Measurements from ENCODE around the gene SETX.
A peak's percentile ranks its signal among the peaks of the same experiment; 100 is the strongest.

SETX gene

GRCh38 chr9:132309056-132309455 is 45.7 kb downstream of the SETX start:
- H3K27me3 ChIP-seq (replicated peaks) = no peaks in the 10 kb centered on the region
- H3K27ac ChIP-seq = no peak overlapping the region
- in situ Hi-C loops (cut with HindIII; ENCODE audit: low pct_ligation_motif_present, low sequenced_read_pairs) = no loop called here
- H3K36me3 ChIP-seq (replicated peaks) = peaks cover 38% of the 10 kb centered on the region
- no peak for TF ChIP-seq CTCF (IDR thresholded peaks at IDR 0.05; ENCODE audit: low read depth, low read length, missing control alignments)
- no peak overlapping the region for H3K4me3 ChIP-seq (ENCODE audit: low read depth, low read length)
- no peak for DNase-seq

GRCh38 chr9:132301521-132301920 is 53.3 kb downstream of the SETX start:
- Histone ChIP-seq H3K4me3 (ENCODE audit: low read depth, low read length) (no peak overlapping the region), H3K27ac (no peak overlapping the region), H3K27me3 (replicated peaks) (no peaks in the 10 kb centered on the region), H3K36me3 (replicated peaks) (peaks cover 60% of the 10 kb centered on the region)
- no peak for TF ChIP-seq CTCF (IDR thresholded peaks at IDR 0.05; ENCODE audit: low read depth, low read length, missing control alignments)
- in situ Hi-C loops (cut with HindIII; ENCODE audit: low pct_ligation_motif_present, low sequenced_read_pairs) = no loop called here
- DNase-seq = no peak

GRCh38 chr9:132299221-132299620 is 55.6 kb downstream of the SETX start:
- no peak for TF ChIP-seq CTCF (IDR thresholded peaks at IDR 0.05; ENCODE audit: low read depth, low read length, missing control alignments)
- in situ Hi-C loops (cut with HindIII; ENCODE audit: low pct_ligation_motif_present, low sequenced_read_pairs) = no loop called here
- H3K36me3 ChIP-seq (replicated peaks) = peaks cover 62% of the 10 kb centered on the region
- no peak overlapping the region for H3K4me3 ChIP-seq (ENCODE audit: low read depth, low read length)
- no peaks in the 10 kb centered on the region for H3K27me3 ChIP-seq (replicated peaks)
- no peak overlapping the region for H3K27ac ChIP-seq
- no peak for DNase-seq

- Histone ChIP-seq H3K36me3 (replicated peaks) (peaks cover 52% of the 10 kb centered on the region), H3K27me3 (replicated peaks) (no peaks in the 10 kb centered on the region), H3K4me3 (ENCODE audit: low read depth, low read length) (no peak overlapping the region), H3K27ac (no peak overlapping the region)
- in situ Hi-C loops (cut with HindIII; ENCODE audit: low pct_ligation_motif_present, low sequenced_read_pairs) = no loop called here
- no peak for TF ChIP-seq CTCF (IDR thresholded peaks at IDR 0.05; ENCODE audit: low read depth, low read length, missing control alignments)
- DNase-seq = no peak
These were observed 59.6 kb downstream of the SETX start for GRCh38 chr9:132295181-132295580.

GRCh38 chr9:132293145-132293721 is 61.6 kb downstream of the SETX start:
- Histone ChIP-seq H3K36me3 (replicated peaks) (peaks cover 36% of the 10 kb centered on the region), H3K27ac (no peak overlapping the region), H3K4me3 (ENCODE audit: low read depth, low read length) (no peak overlapping the region), H3K27me3 (replicated peaks) (no peaks in the 10 kb centered on the region)
- TF ChIP-seq CTCF (IDR thresholded peaks at IDR 0.05; ENCODE audit: low read depth, low read length, missing control alignments) = no peak
- no peak for DNase-seq
- in situ Hi-C loops (cut with HindIII; ENCODE audit: low pct_ligation_motif_present, low sequenced_read_pairs) = no loop called here

GRCh38 chr9:132288966-132289365 is 65.8 kb downstream of the SETX start:
- in situ Hi-C loops (cut with HindIII; ENCODE audit: low pct_ligation_motif_present, low sequenced_read_pairs) = no loop called here
- Histone ChIP-seq H3K4me3 (ENCODE audit: low read depth, low read length) (no peak overlapping the region), H3K27ac (peak overlapping the region; percentile 76), H3K36me3 (replicated peaks) (peaks cover 38% of the 10 kb centered on the region), H3K27me3 (replicated peaks) (no peaks in the 10 kb centered on the region)
- no peak for TF ChIP-seq CTCF (IDR thresholded peaks at IDR 0.05; ENCODE audit: low read depth, low read length, missing control alignments)
- peak; percentile 18 for DNase-seq
